ENCODE results near the gene HS3ST5. TPM values are rescaled to one million over a fixed set of nuclear protein-coding genes. Genes with fewer than 3 reads are reported as not detected.

Gene HS3ST5
- total RNA-seq, 1 donor from 2014 or later, result 1.5 TPM

DNA sequence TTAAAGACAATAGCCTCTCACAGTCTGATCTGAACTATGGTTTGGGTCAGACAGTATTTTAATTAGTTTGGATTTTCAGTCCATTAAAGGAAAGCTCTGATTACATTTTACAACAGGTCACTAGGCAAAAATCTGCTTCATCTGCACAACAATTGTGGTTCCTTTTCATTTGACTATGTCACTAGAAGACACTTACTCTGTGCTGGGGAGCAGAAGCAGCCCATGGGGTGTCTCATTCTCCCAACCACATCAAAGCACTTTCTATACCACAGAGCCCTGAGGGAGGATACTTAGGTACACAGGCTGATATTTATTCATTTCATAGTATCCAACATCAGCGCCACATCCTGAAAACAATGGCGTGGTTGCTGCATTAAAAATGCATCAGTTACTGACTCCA lies 335.3 kb downstream of the HS3ST5 start:
- no peak overlapping the region for H3K9ac ChIP-seq (ENCODE audit: low read length)

More for the DNA sequence above, 335.3 kb downstream of the HS3ST5 start:
- Histone ChIP-seq H3K27me3 (ENCODE audit: insufficient read depth, low read length) (no peaks in the 10 kb centered on the region), H3K9me3 (ENCODE audit: insufficient read depth, low read depth, low read length) (no peaks in the 10 kb centered on the region), H4K20me1 (ENCODE audit: insufficient read depth, low read length) (no peaks in the 10 kb centered on the region), H3K27ac (ENCODE audit: low read depth, low read length) (no peak overlapping the region), H3K4me3 (ENCODE audit: insufficient read depth, low read depth, low read length) (no peak overlapping the region), H3K79me2 (ENCODE audit: insufficient read depth, low read length) (no peaks in the 10 kb centered on the region), H3K36me3 (ENCODE audit: insufficient read depth, low read length) (no peaks in the 10 kb centered on the region), H3K4me1 (ENCODE audit: insufficient read depth, low read length) (peaks cover 10% of the 10 kb centered on the region), H2AFZ (ENCODE audit: low read depth, low read length) (no peak overlapping the region), H3K4me2 (ENCODE audit: low read length) (peak overlapping the region; percentile 5)
- Mint-ChIP-seq H3K9me3 (ENCODE audit: unreplicated experiment) (no peaks in the 10 kb centered on the region), H3K27me3 (ENCODE audit: low read depth, unreplicated experiment) (no peaks in the 10 kb centered on the region), H3K27ac (ENCODE audit: unreplicated experiment) (no peak overlapping the region), H3K36me3 (ENCODE audit: low read depth, unreplicated experiment) (no peaks in the 10 kb centered on the region), H3K4me3 (ENCODE audit: unreplicated experiment) (no peak overlapping the region), H3K4me1 (ENCODE audit: low read depth, unreplicated experiment) (peaks cover 25% of the 10 kb centered on the region)
- FAIRE-seq (no peak), DNase-seq (ENCODE audit: low read depth) (peak; percentile 15)
- no peak for TF ChIP-seq EZH2 (IDR thresholded peaks at IDR 0.05; ENCODE audit: insufficient read depth, low read length)
- TF ChIP-seq, protein P1, sequence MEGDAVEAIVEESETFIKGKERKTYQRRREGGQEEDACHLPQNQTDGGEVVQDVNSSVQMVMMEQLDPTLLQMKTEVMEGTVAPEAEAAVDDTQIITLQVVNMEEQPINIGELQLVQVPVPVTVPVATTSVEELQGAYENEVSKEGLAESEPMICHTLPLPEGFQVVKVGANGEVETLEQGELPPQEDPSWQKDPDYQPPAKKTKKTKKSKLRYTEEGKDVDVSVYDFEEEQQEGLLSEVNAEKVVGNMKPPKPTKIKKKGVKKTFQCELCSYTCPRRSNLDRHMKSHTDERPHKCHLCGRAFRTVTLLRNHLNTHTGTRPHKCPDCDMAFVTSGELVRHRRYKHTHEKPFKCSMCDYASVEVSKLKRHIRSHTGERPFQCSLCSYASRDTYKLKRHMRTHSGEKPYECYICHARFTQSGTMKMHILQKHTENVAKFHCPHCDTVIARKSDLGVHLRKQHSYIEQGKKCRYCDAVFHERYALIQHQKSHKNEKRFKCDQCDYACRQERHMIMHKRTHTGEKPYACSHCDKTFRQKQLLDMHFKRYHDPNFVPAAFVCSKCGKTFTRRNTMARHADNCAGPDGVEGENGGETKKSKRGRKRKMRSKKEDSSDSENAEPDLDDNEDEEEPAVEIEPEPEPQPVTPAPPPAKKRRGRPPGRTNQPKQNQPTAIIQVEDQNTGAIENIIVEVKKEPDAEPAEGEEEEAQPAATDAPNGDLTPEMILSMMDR (IDR thresholded peaks at IDR 0.05; ENCODE audit: insufficient read depth, low read depth, low read length), result no peak

Data from astrocyte (in vitro differentiated cells and primary cell).